Measurements from ENCODE around the gene DOK6.

Gene DOK6

DNA sequence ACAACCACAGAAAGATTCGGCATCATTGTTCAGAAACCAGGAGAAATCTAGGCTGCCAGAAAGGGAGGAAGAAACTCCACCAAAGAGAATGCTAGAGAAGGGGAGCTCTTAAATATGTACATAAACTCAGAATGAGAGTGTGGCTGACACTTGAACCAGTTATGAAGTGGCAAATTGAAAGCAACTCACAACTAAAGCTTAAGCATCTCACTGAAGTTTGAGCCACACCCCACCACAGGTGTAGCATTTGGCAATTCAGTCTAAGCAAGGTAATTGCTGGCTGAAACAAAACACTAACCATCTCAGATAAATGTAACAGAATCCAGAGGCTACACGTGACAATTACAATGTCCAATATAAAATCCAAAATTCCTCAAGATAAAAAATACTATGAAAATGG, 168.4 kb downstream of the DOK6 start:
- H3K4me3 ChIP-seq (ENCODE audit: low read depth, low read length), result no peak overlapping the region
- H3K27ac ChIP-seq, result no peak overlapping the region
- H3K36me3 ChIP-seq (replicated peaks), result no peaks in the 10 kb centered on the region
- H3K27me3 ChIP-seq (replicated peaks), result no peaks in the 10 kb centered on the region
- DNase-seq, result no peak
- in situ Hi-C loops (cut with HindIII; ENCODE audit: low pct_ligation_motif_present, low sequenced_read_pairs), result no loop called here
- TF ChIP-seq, protein P1, sequence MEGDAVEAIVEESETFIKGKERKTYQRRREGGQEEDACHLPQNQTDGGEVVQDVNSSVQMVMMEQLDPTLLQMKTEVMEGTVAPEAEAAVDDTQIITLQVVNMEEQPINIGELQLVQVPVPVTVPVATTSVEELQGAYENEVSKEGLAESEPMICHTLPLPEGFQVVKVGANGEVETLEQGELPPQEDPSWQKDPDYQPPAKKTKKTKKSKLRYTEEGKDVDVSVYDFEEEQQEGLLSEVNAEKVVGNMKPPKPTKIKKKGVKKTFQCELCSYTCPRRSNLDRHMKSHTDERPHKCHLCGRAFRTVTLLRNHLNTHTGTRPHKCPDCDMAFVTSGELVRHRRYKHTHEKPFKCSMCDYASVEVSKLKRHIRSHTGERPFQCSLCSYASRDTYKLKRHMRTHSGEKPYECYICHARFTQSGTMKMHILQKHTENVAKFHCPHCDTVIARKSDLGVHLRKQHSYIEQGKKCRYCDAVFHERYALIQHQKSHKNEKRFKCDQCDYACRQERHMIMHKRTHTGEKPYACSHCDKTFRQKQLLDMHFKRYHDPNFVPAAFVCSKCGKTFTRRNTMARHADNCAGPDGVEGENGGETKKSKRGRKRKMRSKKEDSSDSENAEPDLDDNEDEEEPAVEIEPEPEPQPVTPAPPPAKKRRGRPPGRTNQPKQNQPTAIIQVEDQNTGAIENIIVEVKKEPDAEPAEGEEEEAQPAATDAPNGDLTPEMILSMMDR (IDR thresholded peaks at IDR 0.05; ENCODE audit: low read depth, low read length, missing control alignments), result no peak

DNA sequence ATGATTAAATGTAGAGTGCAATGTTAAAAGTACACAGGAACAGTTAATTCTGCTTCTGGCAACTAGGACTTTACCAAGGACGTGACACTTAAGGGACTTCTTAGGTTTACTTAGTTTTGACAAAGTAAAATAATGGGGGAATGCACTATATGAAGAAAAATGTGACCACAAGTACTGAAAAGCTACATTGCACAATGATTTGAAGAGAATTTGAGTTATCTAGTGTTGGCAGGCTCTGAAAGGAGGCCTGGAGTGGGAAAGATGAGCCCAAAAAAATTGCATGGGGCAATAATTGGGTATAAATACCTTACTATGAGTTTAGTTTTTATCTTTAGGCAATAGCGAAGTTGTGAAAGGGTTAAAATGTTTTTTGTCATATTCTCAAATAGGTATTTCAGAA, 173.7 kb downstream of the DOK6 start:
- TF ChIP-seq, protein P1 (IDR thresholded peaks at IDR 0.05; ENCODE audit: low read depth, low read length, missing control alignments), result no peak
- Histone ChIP-seq H3K27ac (no peak overlapping the region), H3K4me3 (ENCODE audit: low read depth, low read length) (no peak overlapping the region), H3K27me3 (replicated peaks) (no peaks in the 10 kb centered on the region), H3K36me3 (replicated peaks) (no peaks in the 10 kb centered on the region)
- no peak for DNase-seq
- in situ Hi-C loops (cut with HindIII; ENCODE audit: low pct_ligation_motif_present, low sequenced_read_pairs), result no loop called here

DNA sequence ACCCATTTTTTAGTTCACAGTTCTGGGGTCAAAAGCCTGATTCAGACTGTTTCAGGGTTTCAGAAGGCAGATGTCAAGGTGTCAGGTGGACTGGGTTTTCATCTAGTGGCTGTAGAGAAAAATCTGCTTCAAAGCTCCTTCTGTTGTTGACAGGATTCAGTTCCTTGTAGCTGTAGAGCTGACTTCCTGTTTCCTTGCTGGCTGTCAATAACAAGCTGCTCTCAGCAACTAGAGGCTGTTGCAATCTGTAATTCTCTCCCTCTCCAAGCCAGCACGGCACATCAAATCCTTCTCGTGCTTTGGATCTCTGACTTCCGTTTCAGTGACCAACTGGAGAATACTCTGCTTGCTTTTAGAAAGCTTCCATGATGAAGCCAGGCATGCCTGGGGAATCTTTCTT, 179.4 kb downstream of the DOK6 start:
- no peak for DNase-seq
- in situ Hi-C loops (cut with HindIII; ENCODE audit: low pct_ligation_motif_present, low sequenced_read_pairs), result no loop called here
- no peaks in the 10 kb centered on the region for H3K36me3 ChIP-seq (replicated peaks)
- no peak overlapping the region for H3K27ac ChIP-seq
- TF ChIP-seq, protein P1 (IDR thresholded peaks at IDR 0.05; ENCODE audit: low read depth, low read length, missing control alignments), result no peak
- no peak overlapping the region for H3K4me3 ChIP-seq (ENCODE audit: low read depth, low read length)
- H3K27me3 ChIP-seq (replicated peaks), result no peaks in the 10 kb centered on the region

DNA sequence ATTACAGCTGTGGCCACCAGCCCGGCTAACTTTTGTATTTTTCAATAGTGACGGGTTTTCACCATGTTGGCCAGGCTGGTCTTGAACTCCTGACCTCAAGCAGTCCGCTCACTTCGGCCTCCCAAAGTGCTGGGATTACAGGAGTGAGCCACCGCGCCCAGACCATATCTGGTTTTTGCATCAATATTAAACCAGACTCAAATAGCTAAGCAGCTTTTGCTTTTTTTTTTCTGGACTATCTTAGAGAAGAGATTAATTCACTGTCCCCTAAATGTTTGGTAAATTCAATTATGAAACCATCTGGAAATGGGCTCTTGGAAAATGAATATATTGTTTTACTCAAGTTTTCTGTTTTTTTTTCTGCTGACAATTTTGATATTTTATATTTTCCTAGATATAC, 183.7 kb downstream of the DOK6 start:
- no peak for DNase-seq
- no peak overlapping the region for H3K27ac ChIP-seq
- in situ Hi-C loops (cut with HindIII; ENCODE audit: low pct_ligation_motif_present, low sequenced_read_pairs), result no loop called here
- H3K27me3 ChIP-seq (replicated peaks), result no peaks in the 10 kb centered on the region
- no peaks in the 10 kb centered on the region for H3K36me3 ChIP-seq (replicated peaks)
- TF ChIP-seq, protein P1 (IDR thresholded peaks at IDR 0.05; ENCODE audit: low read depth, low read length, missing control alignments), result no peak
- no peak overlapping the region for H3K4me3 ChIP-seq (ENCODE audit: low read depth, low read length)

DNA sequence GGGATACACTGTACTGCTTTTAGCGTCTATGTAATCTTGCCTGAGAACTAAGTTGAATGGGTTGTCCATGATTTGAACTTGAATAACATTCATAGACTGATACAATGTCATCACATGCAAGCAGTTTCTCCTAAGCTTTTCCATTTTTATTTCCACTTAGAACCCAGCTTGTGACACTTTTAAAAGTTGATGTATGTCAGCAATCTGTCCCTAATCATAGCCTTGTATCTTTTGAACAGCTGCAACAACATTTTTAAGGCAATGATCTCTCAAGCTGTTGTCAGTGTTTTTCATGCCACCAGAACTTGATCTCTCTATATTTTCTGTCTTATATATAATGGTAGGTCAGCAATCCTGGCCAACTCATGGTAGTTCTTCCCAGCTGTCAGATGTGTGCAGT, 185.0 kb downstream of the DOK6 start:
- TF ChIP-seq, protein P1 (IDR thresholded peaks at IDR 0.05; ENCODE audit: low read depth, low read length, missing control alignments), result no peak
- no peaks in the 10 kb centered on the region for H3K36me3 ChIP-seq (replicated peaks)
- in situ Hi-C loops (cut with HindIII; ENCODE audit: low pct_ligation_motif_present, low sequenced_read_pairs), result no loop called here

DNA sequence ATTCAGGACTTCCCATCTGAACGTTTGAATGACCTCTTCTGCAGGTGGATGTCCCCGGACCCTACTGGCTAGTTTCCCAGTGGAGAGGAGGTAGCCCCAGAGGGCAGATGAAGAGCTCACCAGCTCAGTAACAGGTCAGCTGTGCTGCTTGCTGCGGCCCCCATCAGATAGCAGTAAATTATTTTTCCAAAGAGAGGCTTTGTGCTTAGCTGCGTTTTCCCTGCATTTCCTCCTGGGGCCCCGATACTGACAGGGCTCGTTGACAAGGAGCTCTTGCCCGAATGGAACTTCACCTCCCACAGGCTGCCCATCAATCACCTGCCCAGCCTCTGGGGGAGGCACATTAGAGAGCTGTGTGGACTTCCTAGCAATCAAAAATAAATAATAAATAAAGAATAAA, 185.8 kb downstream of the DOK6 start:
- in situ Hi-C loops (cut with HindIII; ENCODE audit: low pct_ligation_motif_present, low sequenced_read_pairs), result no loop called here
- no peak overlapping the region for H3K27ac ChIP-seq
- H3K27me3 ChIP-seq (replicated peaks), result no peaks in the 10 kb centered on the region
- no peak overlapping the region for H3K4me3 ChIP-seq (ENCODE audit: low read depth, low read length)
- DNase-seq, result no peak
- no peaks in the 10 kb centered on the region for H3K36me3 ChIP-seq (replicated peaks)
- TF ChIP-seq, protein P1 (IDR thresholded peaks at IDR 0.05; ENCODE audit: low read depth, low read length, missing control alignments), result no peak

More for the DNA sequence above, 185.0 kb downstream of the DOK6 start:
- Histone ChIP-seq H3K4me3 (ENCODE audit: low read depth, low read length) (no peak overlapping the region), H3K27ac (no peak overlapping the region), H3K27me3 (replicated peaks) (no peaks in the 10 kb centered on the region)
- DNase-seq, result no peak

Data from brain microvascular endothelial cell (primary cell).